ENCODE data around the gene SLC4A1AP. TPM values are rescaled to one million over a fixed set of nuclear protein-coding genes. Genes with fewer than 3 reads are reported as not detected.

Gene SLC4A1AP
- total and polyA plus RNA-seq, 2 donors = 16.3 to 22.6 TPM

GRCh38 chr2:27702302-27702701 is 38.6 kb downstream of the SLC4A1AP start:
- H3K36me3 ChIP-seq (ENCODE audit: insufficient read depth) = no peaks in the 10 kb centered on the region
- H3K4me3 ChIP-seq (ENCODE audit: low read depth, low read length) = no peak overlapping the region
- no peak for DNase-seq (ENCODE audit: extremely low spot score)
- 85% methylated on average over 1 of the region's 1 CpG for WGBS
- no peaks in the 10 kb centered on the region for H3K4me1 ChIP-seq (ENCODE audit: insufficient read depth)
- H3K27ac ChIP-seq (ENCODE audit: low read depth) = no peak overlapping the region

- 25% methylated on average over 9 of the region's 9 CpGs for WGBS
- no peaks in the 10 kb centered on the region for H3K4me1 ChIP-seq (ENCODE audit: insufficient read depth)
- peak; percentile 75 for DNase-seq (ENCODE audit: extremely low spot score)
- no peaks in the 10 kb centered on the region for H3K36me3 ChIP-seq (ENCODE audit: insufficient read depth)
- H3K27ac ChIP-seq (ENCODE audit: low read depth) = no peak overlapping the region
- no peak overlapping the region for H3K4me3 ChIP-seq (ENCODE audit: low read depth, low read length)
These were observed 40.1 kb downstream of the SLC4A1AP start for GRCh38 chr2:27703638-27704341.

GRCh38 chr2:27704342-27704876 is 40.7 kb downstream of the SLC4A1AP start:
- H3K4me3 ChIP-seq (ENCODE audit: low read depth, low read length) = no peak overlapping the region
- H3K36me3 ChIP-seq (ENCODE audit: insufficient read depth) = no peaks in the 10 kb centered on the region
- no peaks in the 10 kb centered on the region for H3K4me1 ChIP-seq (ENCODE audit: insufficient read depth)
- WGBS = 87% methylated on average over 5 of the region's 5 CpGs
- DNase-seq (ENCODE audit: extremely low spot score) = no peak
- peak overlapping the region; percentile 57 for H3K27ac ChIP-seq (ENCODE audit: low read depth)

- 43% methylated on average over 4 of the region's 4 CpGs for WGBS
- no peak overlapping the region for H3K4me3 ChIP-seq (ENCODE audit: low read depth, low read length)
- peak; percentile 48 for DNase-seq (ENCODE audit: extremely low spot score)
- no peak overlapping the region for H3K27ac ChIP-seq (ENCODE audit: low read depth)
- no peaks in the 10 kb centered on the region for H3K4me1 ChIP-seq (ENCODE audit: insufficient read depth)
- no peaks in the 10 kb centered on the region for H3K36me3 ChIP-seq (ENCODE audit: insufficient read depth)
These were observed 42.3 kb downstream of the SLC4A1AP start for GRCh38 chr2:27705851-27706622.

- H3K4me1 ChIP-seq (ENCODE audit: insufficient read depth) = no peaks in the 10 kb centered on the region
- no peak overlapping the region for H3K27ac ChIP-seq (ENCODE audit: low read depth)
- WGBS = 77% methylated on average over 9 of the region's 9 CpGs
- H3K4me3 ChIP-seq (ENCODE audit: low read depth, low read length) = no peak overlapping the region
- H3K36me3 ChIP-seq (ENCODE audit: insufficient read depth) = no peaks in the 10 kb centered on the region
- no peak for DNase-seq (ENCODE audit: extremely low spot score)
These were observed 44.0 kb downstream of the SLC4A1AP start for GRCh38 chr2:27707462-27708256.

GRCh38 chr2:27708257-27708654 is 44.6 kb downstream of the SLC4A1AP start:
- H3K4me1 ChIP-seq (ENCODE audit: insufficient read depth) = no peaks in the 10 kb centered on the region
- 88% methylated on average over 7 of the region's 7 CpGs for WGBS
- no peak overlapping the region for H3K27ac ChIP-seq (ENCODE audit: low read depth)

GRCh38 chr2:27708666-27709065 is 45.0 kb downstream of the SLC4A1AP start:
- Histone ChIP-seq H3K4me1 (ENCODE audit: insufficient read depth) (no peaks in the 10 kb centered on the region), H3K4me3 (ENCODE audit: low read depth, low read length) (no peak overlapping the region), H3K27ac (ENCODE audit: low read depth) (no peak overlapping the region), H3K36me3 (ENCODE audit: insufficient read depth) (no peaks in the 10 kb centered on the region)
- WGBS = 75% methylated on average over 3 of the region's 3 CpGs
- DNase-seq (ENCODE audit: extremely low spot score) = no peak

More at GRCh38 chr2:27708257-27708654, 44.6 kb downstream of the SLC4A1AP start:
- Histone ChIP-seq H3K36me3 (ENCODE audit: insufficient read depth) (no peaks in the 10 kb centered on the region), H3K4me3 (ENCODE audit: low read depth, low read length) (no peak overlapping the region)
- no peak for DNase-seq (ENCODE audit: extremely low spot score)

- DNase-seq (ENCODE audit: extremely low spot score) = no peak
- H3K4me1 ChIP-seq (ENCODE audit: insufficient read depth) = no peaks in the 10 kb centered on the region
- no peak overlapping the region for H3K27ac ChIP-seq (ENCODE audit: low read depth)
- no peak overlapping the region for H3K4me3 ChIP-seq (ENCODE audit: low read depth, low read length)
- H3K36me3 ChIP-seq (ENCODE audit: insufficient read depth) = no peaks in the 10 kb centered on the region
- WGBS = 63% methylated on average over 2 of the region's 2 CpGs
These were observed 45.6 kb downstream of the SLC4A1AP start for GRCh38 chr2:27709326-27709725.

GRCh38 chr2:27709960-27710575 is 46.4 kb downstream of the SLC4A1AP start:
- no peak overlapping the region for H3K4me3 ChIP-seq (ENCODE audit: low read depth, low read length)
- H3K27ac ChIP-seq (ENCODE audit: low read depth) = no peak overlapping the region
- H3K4me1 ChIP-seq (ENCODE audit: insufficient read depth) = no peaks in the 10 kb centered on the region
- no peaks in the 10 kb centered on the region for H3K36me3 ChIP-seq (ENCODE audit: insufficient read depth)
- no peak for DNase-seq (ENCODE audit: extremely low spot score)
- WGBS = 91% methylated on average over 7 of the region's 7 CpGs

GRCh38 chr2:27710640-27711430 is 47.1 kb downstream of the SLC4A1AP start:
- Histone ChIP-seq H3K4me1 (ENCODE audit: insufficient read depth) (no peaks in the 10 kb centered on the region), H3K4me3 (ENCODE audit: low read depth, low read length) (no peak overlapping the region), H3K27ac (ENCODE audit: low read depth) (no peak overlapping the region), H3K36me3 (ENCODE audit: insufficient read depth) (no peaks in the 10 kb centered on the region)
- WGBS = 93% methylated on average over 8 of the region's 8 CpGs
- DNase-seq (ENCODE audit: extremely low spot score) = no peak

GRCh38 chr2:27711804-27712203 is 48.1 kb downstream of the SLC4A1AP start:
- H3K4me3 ChIP-seq (ENCODE audit: low read depth, low read length) = no peak overlapping the region
- 86% methylated on average over 5 of the region's 5 CpGs for WGBS
- H3K4me1 ChIP-seq (ENCODE audit: insufficient read depth) = no peaks in the 10 kb centered on the region
- H3K27ac ChIP-seq (ENCODE audit: low read depth) = no peak overlapping the region
- no peak for DNase-seq (ENCODE audit: extremely low spot score)
- H3K36me3 ChIP-seq (ENCODE audit: insufficient read depth) = no peaks in the 10 kb centered on the region

GRCh38 chr2:27712522-27712921 is 48.8 kb downstream of the SLC4A1AP start:
- WGBS = 86% methylated on average over 1 of the region's 1 CpG
- H3K4me3 ChIP-seq (ENCODE audit: low read depth, low read length) = no peak overlapping the region
- no peaks in the 10 kb centered on the region for H3K4me1 ChIP-seq (ENCODE audit: insufficient read depth)
- no peak for DNase-seq (ENCODE audit: extremely low spot score)
- H3K36me3 ChIP-seq (ENCODE audit: insufficient read depth) = no peaks in the 10 kb centered on the region
- H3K27ac ChIP-seq (ENCODE audit: low read depth) = no peak overlapping the region
